ENCODE data around the gene SKAP2. TPM values are rescaled to one million over a fixed set of nuclear protein-coding genes. Genes with fewer than 3 reads are reported as not detected.

SKAP2 gene
- polyA plus RNA-seq, 4 donors = 23.6 to 33.2 (median 31.3) TPM

DNA sequence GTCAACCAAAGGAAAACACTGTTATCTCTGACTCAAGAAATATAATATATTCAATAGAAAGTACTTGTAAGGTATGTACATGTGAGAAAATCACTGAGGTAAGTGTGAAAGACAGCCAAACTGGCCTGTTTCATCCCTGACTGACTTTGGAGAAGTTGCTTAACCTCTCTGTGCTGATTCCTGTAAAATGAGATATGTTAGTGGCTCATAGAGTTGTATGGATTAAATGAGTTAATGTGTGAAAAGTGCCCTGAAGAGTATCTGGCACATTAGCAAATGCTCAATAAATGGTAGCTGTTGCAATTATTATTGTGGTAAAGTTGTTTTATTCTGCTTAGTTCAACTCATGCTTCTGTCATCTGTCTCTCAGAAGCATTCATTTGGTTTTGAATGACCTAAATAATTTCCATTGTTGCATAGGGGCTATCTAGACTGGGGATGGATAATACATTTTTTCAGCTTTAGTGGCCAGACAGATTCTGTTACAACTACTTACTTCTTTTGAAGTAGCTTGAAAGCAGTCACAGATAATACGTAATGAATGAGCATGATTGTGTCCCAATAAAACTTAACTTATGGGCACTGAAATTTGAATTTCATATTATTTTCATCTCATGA lies 84.3 kb downstream of the SKAP2 start:
- no peak for DNase-seq (ENCODE audit: low read depth in 4 of 4, low spot score in 3 of 4)

DNA sequence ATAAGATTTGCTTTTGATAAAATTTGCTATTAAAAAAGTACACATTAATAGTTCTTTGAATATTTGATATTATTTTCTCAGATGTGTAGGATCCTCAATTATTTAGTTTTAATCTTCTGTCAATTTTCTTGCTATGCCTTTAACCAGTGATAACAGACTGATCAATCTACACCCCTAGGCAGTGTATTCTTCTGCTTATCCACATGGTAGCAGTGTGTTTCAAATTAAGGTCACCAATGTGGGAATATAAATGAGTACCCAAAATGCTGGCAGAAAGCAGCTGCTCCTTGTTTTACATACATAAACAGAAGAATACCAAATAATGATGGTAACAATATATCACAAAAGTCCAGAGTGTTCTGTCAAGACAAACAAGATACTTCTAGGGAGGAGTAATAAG lies 87.0 kb downstream of the SKAP2 start:
- DNase-seq (ENCODE audit: low read depth in 4 of 4, low spot score in 3 of 4) = no peak

DNA sequence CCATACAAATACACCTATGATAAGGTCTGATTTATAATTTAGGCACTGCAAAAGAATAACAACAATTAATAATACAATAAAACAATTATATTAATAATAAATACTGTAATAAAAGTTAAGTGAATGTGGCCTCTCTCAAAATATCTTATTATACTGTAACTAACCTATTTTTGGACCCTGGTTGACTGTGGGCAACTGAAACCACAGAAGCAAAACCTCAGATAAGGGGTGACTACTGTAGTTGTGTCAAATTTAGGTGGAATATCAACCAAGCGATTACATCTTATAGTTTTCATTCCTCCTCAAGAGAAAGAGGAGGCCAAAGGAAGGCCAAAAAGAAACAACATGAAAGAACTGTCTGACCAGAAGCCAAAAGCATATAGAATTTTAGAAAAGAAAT lies 103.9 kb downstream of the SKAP2 start:
- no peak for DNase-seq (ENCODE audit: low read depth in 4 of 4, low spot score in 3 of 4)

DNA sequence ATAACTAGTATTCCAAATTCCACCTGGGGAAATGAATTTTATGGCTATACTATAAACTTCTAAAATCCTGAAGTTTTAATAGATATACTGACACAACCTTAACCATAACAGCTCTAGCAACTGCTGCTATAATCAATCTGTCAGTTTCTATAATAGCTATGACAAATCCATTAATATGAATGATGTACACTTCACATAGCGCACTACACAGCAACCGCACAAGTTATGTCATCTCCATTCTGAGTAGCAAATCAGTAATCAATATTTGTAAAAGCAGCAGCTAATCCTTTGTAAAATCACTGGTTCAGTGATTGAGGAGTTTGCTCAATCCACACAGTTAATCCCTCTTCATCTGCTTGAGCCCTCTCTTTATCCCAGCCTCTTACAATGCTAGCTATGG lies 105.3 kb downstream of the SKAP2 start:
- DNase-seq (ENCODE audit: low read depth in 4 of 4, low spot score in 3 of 4) = no peak

DNA sequence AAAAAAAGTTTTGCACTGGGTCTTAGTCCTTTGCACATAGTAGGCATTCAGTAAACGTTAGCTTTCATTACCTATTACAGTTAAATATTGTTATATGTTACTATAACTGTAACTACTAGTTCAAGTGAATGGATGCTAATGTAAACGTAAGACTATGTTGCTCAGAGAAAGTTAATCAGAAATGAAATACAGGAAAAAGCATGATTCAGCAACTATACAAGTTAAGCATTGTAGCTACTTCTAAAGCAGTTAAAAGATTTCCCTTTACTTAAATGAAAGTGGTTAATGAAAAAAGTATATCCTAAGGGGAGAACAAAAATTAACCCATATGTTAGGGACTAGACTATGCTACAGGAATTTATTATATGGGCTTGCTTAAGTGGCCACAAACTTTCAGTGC lies 121.2 kb downstream of the SKAP2 start:
- DNase-seq (ENCODE audit: low read depth in 4 of 4, low spot score in 3 of 4) = peak in 1 of 4 donors; percentile 2

DNA sequence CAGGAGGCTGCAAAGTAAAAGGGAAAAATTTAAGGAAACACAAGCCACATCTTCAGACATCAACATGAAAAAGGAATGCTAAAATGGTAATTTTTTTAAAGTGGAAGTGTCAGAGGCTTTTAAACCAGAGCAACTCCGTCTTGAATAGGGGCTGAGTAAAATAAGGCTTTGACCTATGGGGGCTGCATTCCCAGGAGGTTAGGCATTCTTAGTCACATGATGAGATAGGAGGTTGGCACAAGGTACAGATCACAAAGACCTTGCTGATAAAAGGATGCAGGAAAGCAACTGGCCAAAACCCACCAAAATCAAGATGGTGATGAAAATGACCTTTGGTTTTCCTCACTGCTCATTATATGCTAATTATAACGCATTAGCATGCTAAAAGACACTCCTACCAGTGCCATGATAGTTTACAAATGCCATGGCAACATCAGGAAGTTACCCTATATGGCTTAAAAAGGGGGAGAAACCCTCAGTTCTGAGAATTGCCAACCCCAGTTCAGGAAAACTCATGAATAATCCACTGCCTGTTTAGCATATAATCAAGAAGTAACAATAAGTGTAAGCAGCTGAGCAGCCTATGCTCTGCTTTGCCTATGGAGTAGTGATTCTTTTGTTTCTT lies 128.3 kb downstream of the SKAP2 start:
- DNase-seq (ENCODE audit: low read depth in 4 of 4, low spot score in 3 of 4) = no peak

DNA sequence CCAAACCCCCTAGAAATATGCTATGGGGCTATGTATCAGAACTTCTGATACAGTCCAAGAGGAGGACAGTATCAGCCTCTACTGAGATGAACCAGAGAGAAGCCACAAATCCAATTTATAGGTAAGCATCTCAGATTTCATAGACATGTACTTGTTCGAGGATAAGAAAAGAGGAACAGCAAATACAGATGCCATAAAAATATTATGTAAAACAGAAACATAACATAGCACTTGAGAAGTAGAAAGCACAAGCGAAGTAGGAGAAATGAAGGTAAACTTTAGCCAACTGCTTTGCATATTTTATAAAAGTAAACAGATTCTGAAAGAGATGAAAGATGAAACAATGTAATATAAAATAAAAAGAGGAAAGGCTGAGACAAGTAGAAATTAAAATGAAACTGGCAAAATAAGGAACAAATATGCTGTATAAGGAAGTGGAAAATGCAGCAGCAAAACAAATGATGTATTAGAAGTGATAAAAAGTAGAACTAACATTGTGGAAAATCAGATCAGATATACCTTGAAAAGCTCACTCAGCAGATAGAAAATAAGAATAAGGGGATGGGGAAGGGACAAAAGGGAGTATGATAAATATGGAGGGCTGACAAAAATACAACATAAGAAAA lies 135.1 kb downstream of the SKAP2 start:
- DNase-seq (ENCODE audit: low read depth in 4 of 4, low spot score in 3 of 4) = no peak

DNA sequence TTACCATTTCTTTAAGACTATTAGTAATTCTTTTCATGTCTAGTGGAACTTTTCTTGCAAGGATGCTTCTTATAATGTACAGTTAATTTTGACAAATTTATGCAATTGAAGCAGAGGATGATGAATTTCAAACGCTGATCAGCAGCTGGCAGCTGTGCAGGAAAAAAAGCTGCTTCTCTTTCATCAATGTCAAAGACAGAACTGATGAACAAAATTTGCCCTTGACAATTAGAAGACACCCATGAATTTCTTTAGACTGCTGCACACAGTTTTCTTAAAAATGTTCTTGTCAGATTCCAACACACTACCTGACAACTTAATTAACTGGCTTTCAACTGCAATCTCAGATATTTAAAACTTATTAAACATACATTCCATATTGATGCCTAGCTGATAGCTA lies 138.3 kb downstream of the SKAP2 start:
- no peak for DNase-seq (ENCODE audit: low read depth in 4 of 4, low spot score in 3 of 4)

DNA sequence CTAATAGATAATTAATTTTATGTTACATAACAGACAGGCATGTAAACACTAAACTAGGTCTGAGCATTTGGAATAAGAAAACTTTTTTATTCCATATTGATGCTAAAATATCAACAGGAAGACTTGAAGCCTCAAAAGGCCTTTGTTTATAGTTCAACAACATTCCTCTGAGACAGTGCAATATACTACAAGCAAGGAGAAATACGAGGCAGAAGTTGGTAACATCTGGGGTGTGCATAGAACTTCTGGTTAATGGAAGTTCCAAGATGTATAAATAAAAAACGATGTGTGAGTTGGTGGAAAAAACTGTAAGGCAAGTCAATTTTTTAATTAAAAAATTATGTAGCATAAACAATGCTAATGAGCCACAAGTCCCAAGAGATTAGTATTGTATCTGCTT lies 139.6 kb downstream of the SKAP2 start:
- DNase-seq (ENCODE audit: low read depth in 4 of 4, low spot score in 3 of 4) = no peak

DNA sequence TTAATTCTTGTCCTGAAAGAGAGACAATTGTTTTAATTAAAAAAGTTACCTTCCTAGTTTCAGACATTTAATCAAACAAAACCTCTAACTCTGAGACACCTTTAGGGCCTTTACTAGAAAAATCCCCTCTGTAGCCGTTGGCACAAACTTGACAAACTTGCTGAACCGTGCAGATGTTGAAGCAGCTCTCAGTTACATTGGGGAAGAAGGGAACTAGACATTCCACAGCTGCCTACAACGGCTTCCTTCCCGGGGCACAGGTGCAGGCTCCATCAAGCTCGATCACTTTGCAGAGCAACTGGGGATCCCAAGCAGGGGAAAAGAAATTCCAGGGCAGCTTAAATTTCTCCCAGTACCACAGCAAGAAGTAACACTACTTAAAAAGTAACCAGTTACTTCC lies 141.3 kb downstream of the SKAP2 start:
- DNase-seq (ENCODE audit: low read depth in 4 of 4, low spot score in 3 of 4) = peak in 1 of 4 donors; percentile 17

DNA sequence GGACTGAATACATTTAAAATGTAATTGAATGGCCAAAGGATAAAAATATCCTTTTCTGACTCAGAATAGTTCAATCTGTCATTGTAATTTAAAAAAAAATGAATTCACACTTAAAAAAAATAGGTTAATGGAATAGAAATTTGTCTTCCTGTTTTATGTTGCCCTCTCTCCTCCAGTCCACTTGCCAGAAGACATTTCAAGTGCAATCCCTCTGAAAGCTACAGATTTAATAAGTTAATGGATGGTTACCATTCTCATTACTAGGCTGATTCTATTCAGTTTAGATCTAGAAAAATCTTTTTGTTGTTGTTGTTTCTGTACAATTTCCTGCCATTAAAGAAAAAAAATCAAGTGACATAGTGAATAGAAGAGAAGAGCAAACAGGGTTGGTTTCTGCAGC lies 142.9 kb downstream of the SKAP2 start:
- DNase-seq (ENCODE audit: low read depth in 4 of 4, low spot score in 3 of 4) = no peak

DNA sequence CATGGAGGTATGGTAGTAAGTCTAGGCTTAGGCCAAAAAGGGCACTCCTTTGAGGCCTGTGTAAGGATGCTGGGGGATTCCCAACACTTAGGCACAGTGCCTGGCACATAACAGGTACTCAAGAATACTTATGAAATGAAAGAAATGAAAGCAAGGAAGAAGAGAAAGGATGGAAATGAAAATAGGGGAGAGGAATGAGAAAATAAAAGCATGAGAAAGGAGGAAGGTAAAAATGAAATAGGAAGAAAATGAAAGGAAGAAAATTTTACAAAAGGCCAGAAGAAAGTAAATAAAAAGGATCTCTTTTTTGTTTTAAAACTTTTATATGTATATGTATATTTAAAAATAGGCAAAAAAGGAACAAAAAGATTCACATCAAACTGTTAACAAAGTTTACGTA lies 146.3 kb downstream of the SKAP2 start:
- no peak for DNase-seq (ENCODE audit: low read depth in 4 of 4, low spot score in 3 of 4)

DNA sequence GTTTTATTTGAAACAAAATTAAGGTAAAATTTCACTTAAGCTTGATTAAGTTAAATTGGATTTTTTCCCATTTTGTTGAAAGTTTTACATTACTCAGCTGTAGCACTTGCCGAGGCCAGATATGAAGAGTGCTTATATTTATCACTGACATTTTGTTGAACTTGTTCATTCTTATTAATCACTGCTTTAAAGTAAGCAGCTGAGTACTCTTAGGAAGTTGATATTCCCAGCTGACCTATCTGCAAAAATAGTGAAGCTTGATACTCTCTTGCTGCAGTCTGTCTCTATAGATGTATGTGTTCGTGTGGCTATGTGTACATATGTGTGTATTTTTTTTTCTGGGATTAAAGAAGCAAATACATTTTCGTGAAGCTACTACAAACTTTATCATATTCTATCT lies 150.0 kb downstream of the SKAP2 start:
- DNase-seq (ENCODE audit: low read depth in 4 of 4, low spot score in 3 of 4) = no peak

DNA sequence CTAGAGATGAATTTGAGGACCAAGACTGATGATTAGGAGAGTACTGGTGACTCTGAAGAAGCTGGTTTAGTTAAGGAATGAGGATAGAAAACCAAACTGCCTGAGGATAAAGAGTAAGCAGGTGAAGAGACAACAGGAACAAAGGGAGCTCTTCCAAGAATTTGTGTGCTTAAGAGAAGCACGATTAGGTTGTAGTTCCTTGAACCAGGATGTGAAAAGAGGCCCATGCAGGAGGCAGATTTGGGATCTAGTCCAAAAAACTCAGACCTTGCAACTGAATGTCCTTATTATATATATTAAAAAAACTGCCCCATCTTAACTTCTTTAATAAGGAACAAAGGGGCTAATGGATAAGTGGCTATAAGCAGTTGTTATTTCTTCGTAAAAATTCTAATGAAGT lies 150.4 kb downstream of the SKAP2 start:
- no peak for DNase-seq (ENCODE audit: low read depth in 4 of 4, low spot score in 3 of 4)

DNA sequence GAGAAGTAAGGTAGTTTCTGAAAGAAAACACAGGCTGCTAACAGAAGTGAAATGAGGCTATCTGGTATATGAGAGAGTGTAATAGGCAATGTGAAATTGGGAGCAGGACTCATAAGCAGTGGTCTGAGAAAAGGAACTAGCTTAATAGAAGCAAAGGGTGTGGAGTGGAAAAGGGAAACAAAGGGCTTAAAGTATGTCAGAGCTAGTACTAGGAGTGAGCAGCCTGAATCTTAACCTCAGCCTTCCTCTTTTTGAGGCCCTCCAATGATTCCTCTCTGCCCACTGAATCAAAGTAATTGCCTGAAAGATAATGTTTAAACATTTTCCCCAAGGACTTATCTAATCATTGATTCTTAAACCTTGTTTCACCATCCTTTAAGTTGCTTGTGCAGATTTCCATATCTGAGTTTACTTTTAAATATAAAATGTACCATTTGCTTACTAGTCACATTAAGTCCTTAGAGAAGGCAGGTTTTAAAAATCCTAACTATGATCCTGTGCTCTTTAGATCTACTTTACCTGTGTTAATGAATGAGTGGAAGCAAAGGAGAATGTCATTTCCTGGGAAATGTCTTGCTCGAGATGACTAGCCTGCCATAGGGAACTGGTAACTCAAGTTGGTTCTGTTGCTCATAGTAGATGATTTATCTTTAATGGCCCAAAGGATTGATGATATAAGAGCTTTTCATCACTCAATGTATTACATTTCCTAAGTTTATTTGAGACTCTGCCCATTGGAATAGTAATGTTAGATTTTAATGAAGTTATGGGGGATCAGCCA lies 155.0 kb downstream of the SKAP2 start:
- DNase-seq (ENCODE audit: low read depth in 4 of 4, low spot score in 3 of 4) = no peak

DNA sequence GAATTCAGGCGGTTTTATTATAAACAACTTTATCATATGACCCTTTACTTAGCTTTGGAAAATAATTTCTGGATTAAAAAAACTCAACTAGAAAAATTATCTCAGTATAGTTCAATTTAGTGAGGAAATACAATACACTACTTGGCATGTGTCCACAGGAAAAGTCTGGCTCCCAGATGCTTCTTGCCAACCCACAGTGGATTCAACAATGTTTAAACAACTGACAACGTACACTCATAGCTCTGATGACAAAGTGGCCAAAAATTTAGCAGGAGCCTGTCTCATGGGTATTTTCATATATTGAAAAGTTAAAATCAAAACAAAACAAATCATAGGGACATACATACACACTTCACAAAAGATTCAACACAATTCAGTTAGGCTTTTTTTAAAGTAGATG lies 158.8 kb downstream of the SKAP2 start:
- no peak for DNase-seq (ENCODE audit: low read depth in 4 of 4, low spot score in 3 of 4)

DNA sequence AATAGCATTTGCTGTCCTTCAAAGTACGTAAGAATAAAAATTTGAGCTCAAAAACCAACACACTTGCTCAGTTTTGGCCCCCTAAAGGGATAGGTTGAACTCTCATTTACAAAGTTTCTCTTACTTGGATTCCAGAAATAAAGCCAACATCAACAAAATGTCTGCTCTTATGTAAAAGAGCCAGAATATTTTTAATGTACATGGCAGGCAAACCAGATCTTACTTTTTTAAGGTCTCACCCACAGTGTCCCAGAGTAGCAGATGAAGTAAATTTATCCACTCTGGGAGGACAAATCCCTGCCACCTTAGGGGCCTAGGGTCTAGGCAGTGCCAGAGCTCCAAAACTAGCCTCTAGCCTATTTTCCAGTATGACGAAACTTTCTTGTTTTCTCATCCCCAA lies 159.6 kb downstream of the SKAP2 start:
- DNase-seq (ENCODE audit: low read depth in 4 of 4, low spot score in 3 of 4) = no peak

DNA sequence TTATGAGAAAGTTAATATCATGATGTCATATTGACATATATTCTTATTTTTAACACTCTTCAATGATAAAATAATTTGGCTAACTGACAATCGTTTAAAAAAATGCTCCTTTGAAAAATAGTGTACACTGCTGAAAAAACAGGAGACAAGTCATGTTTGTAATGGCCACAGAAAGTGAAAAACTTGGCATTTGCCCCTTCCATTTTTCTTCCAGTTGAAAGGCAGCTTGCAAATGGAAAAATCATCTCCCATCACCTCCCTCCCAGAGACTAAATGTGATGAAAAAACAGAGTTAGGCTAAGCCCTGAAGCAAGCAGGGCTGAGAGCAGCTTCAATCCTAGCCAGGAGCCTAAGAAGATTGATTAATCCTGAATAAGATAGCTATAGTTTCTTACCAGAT lies 160.4 kb downstream of the SKAP2 start:
- DNase-seq (ENCODE audit: low read depth in 4 of 4, low spot score in 3 of 4) = no peak

DNA sequence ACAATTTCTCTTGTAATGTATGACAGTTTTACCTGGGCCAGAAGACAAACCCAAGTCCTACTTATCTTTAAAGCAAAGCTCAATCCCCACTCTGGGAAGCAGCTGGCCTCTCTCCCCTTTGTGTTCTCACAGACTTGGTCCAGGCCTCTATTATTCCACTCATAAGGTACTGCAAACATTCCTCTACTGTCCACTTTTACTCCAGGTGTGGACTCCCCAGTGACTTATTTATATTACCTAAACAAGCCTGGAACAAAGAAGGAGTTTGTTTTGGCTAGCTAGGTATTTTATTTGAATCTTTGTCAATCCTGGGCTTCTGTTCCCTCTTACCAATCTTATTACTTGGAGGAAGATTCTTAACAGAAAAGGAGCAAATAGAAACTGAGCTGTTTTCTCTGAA lies 163.5 kb downstream of the SKAP2 start:
- no peak for DNase-seq (ENCODE audit: low read depth in 4 of 4, low spot score in 3 of 4)

DNA sequence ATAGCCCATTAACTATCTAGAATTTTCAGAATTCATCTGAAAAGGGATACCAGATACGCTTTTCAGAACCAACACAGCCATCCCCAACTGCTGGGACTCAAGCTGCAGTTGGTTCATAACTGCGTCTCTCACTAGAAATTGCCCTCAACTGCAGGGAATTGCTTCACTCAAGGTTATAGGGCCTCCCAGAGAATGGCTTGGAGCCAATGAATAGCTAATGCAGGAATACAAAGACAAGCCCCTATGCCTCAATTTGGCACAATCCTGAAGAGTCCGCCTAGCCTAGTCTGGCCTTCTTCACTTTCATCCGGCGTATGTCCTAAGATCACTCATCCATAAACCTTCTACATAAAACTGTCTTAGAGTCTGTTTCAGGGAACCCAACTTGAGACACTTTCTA lies 164.0 kb downstream of the SKAP2 start:
- DNase-seq (ENCODE audit: low read depth in 4 of 4, low spot score in 3 of 4) = no peak

DNA sequence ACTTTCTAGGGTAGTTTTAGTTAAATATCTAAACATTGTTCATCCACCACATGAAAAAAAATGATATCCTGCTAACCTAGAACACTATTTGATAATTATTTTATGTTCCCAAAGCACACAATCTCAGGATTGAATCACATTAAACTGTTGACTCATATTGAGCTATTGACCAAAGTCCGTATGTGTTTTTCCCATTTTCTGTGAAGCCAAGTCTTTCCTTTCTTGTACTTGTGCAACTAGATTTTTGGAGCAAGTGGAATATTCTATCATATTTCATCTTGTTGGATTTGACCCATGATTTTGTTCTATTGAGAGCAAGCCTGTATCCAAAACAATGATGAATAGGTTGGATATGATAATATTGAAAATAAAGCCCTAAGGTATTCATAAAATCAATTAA lies 164.6 kb downstream of the SKAP2 start:
- DNase-seq (ENCODE audit: low read depth in 4 of 4, low spot score in 3 of 4) = no peak

DNA sequence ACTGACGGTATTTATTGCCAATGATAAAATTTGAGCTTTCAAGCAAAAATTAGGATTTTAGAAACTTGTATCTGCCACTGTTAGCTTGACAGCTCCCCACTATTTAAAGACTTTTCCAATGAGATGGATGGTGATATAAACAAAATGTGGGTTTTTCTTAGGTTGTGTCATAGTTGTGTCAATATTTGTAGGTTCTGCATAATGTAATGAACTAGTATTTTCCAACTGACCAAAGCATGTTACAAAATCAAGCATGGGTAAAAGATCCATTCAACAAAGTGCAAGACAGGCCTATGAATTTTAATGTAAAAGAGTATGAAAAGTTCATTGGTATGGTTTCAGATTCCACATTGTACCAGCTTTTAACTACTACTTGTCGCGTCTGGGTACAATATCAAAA lies 165.6 kb downstream of the SKAP2 start:
- DNase-seq (ENCODE audit: low read depth in 4 of 4, low spot score in 3 of 4) = no peak
